WTC11 (cell line): ENCODE data around the gene ADGRL2. TPM values are rescaled to one million over a fixed set of nuclear protein-coding genes. Genes with fewer than 3 reads are reported as not detected.

Experiments used
- ATAC-seq: fragments of 200-7000 bp; cut with Tn5 transposase; 2 replicates; pipeline ENCODE4 v1.10.0; 2021; ENCODE audit warnings: mild to moderate bottlenecking, moderate library complexity
- CTCF ChIA-PET: fragments of 300-600 bp; sonication (Branson Sonifier 250); formaldehyde crosslinking; loops from one replicate; lab custom pipeline; 2021; ENCODE audit warnings: antibody characterized with exemption; lab: Charles Lee
- POLR2A ChIA-PET: fragments of 350-600 bp; sonication (Branson Sonifier 250); formaldehyde crosslinking; loops from one replicate; lab custom pipeline; 2021; ENCODE audit warnings: antibody characterized with exemption; lab: Charles Lee
- DNase-seq: peaks from one replicate; pipeline ENCODE4 v3.0.0; 2021; ENCODE audit warnings: low spot score
- H3K27ac Mint-ChIP-seq: 2 replicates; pipeline ENCODE4 v1.8.0; 2021; ENCODE audit warnings: mixed read lengths
- H3K27me3 Mint-ChIP-seq: 2 replicates; pipeline ENCODE4 v1.8.0; 2021; ENCODE audit warnings: low read depth, mild to moderate bottlenecking, moderate library complexity, mixed read lengths
- H3K36me3 Mint-ChIP-seq: 2 replicates; pipeline ENCODE4 v1.8.0; 2021; ENCODE audit warnings: mixed read lengths
- H3K4me1 Mint-ChIP-seq: 2 replicates; pipeline ENCODE4 v1.8.0; 2022; ENCODE audit warnings: mixed read lengths
- H3K4me3 Mint-ChIP-seq: 2 replicates; pipeline ENCODE4 v1.8.0; 2021; ENCODE audit warnings: mild to moderate bottlenecking, moderate library complexity, mixed read lengths
- H3K9me3 Mint-ChIP-seq: 2 replicates; pipeline ENCODE4 v1.8.0; 2021; ENCODE audit warnings: mixed read lengths
- ATF3 ChIP-seq: sonication (generic); formaldehyde crosslinking; conservative IDR thresholded peaks from 2 replicates; pipeline ENCODE4 v1.8.1; 2022; ENCODE audit warnings: mild to moderate bottlenecking, missing genetic modification reagents
- CDX4 ChIP-seq: fragments of 250-450 bp; sonication (Bioruptor Pico); IDR thresholded peaks from 2 replicates; pipeline ENCODE4 v1.9.0; 2021; ENCODE audit warnings: moderate library complexity, mild to moderate bottlenecking, inconsistent platforms, borderline replicate concordance
- CREB1 ChIP-seq: sonication (generic); formaldehyde crosslinking; IDR thresholded peaks from 2 replicates; pipeline ENCODE4 v1.8.0; 2023; ENCODE audit warnings: mild to moderate bottlenecking, missing genetic modification reagents
- ERG ChIP-seq: fragments of 250-450 bp; sonication (Bioruptor Pico); IDR thresholded peaks from 2 replicates; pipeline ENCODE4 v1.8.0; 2021; ENCODE audit warnings: mild to moderate bottlenecking
- ETV6 ChIP-seq: sonication (generic); formaldehyde crosslinking; IDR thresholded peaks from 2 replicates; pipeline ENCODE4 v1.8.1; 2022; ENCODE audit warnings: mild to moderate bottlenecking, missing genetic modification reagents
- FOXP1 ChIP-seq: sonication (generic); formaldehyde crosslinking; IDR thresholded peaks from 2 replicates; pipeline ENCODE4 v1.8.0; 2022; ENCODE audit warnings: missing genetic modification reagents, mild to moderate bottlenecking, moderate library complexity, borderline replicate concordance
- HMGXB4 ChIP-seq: sonication (generic); formaldehyde crosslinking; IDR thresholded peaks from 2 replicates; pipeline ENCODE4 v1.8.1; 2023; ENCODE audit warnings: mild to moderate bottlenecking, moderate library complexity, missing genetic modification reagents
- JUN ChIP-seq: sonication (generic); formaldehyde crosslinking; IDR thresholded peaks from 2 replicates; pipeline ENCODE4 v1.8.0; 2023; ENCODE audit warnings: mild to moderate bottlenecking, missing genetic modification reagents
- KAT7 ChIP-seq: sonication (generic); formaldehyde crosslinking; IDR thresholded peaks from 2 replicates; pipeline ENCODE4 v1.8.1; 2023; ENCODE audit warnings: missing genetic modification reagents, mild to moderate bottlenecking, borderline replicate concordance
- MLX ChIP-seq: sonication (generic); formaldehyde crosslinking; IDR thresholded peaks from 2 replicates; pipeline ENCODE4 v1.8.1; 2023; ENCODE audit warnings: mild to moderate bottlenecking, missing genetic modification reagents, moderate library complexity
- NFYB ChIP-seq: sonication (generic); formaldehyde crosslinking; conservative IDR thresholded peaks from 2 replicates; pipeline ENCODE4 v1.8.0; 2022; ENCODE audit warnings: low read depth, missing genetic modification reagents
- NR3C1 ChIP-seq: sonication (generic); formaldehyde crosslinking; conservative IDR thresholded peaks from 2 replicates; pipeline ENCODE4 v1.8.1; 2023; ENCODE audit warnings: low read depth, mild to moderate bottlenecking, missing genetic modification reagents
- SP1 ChIP-seq: sonication (generic); formaldehyde crosslinking; conservative IDR thresholded peaks from 2 replicates; pipeline ENCODE4 v1.8.1; 2022; ENCODE audit warnings: missing genetic modification reagents
- TP53 ChIP-seq: sonication (generic); formaldehyde crosslinking; IDR thresholded peaks from 2 replicates; pipeline ENCODE4 v1.8.1; 2023; ENCODE audit warnings: mild to moderate bottlenecking, missing genetic modification reagents
- ZBTB21 ChIP-seq: sonication (generic); formaldehyde crosslinking; IDR thresholded peaks from 2 replicates; pipeline ENCODE4 v1.8.1; 2023; ENCODE audit warnings: mild to moderate bottlenecking, missing genetic modification reagents, borderline replicate concordance
- ZNF281 ChIP-seq: sonication (generic); formaldehyde crosslinking; IDR thresholded peaks from 2 replicates; pipeline ENCODE4 v1.8.0; 2023; ENCODE audit warnings: mild to moderate bottlenecking, missing genetic modification reagents
- ZNF416 ChIP-seq: fragments of 250-450 bp; sonication (Bioruptor Pico); IDR thresholded peaks from 2 replicates; pipeline ENCODE4 v1.9.0; 2021; ENCODE audit warnings: mild to moderate bottlenecking, inconsistent platforms
- ZNF423 ChIP-seq: fragments of 250-450 bp; sonication (Bioruptor Pico); IDR thresholded peaks from 2 replicates; pipeline ENCODE4 v2.1.2; 2022; ENCODE audit warnings: mild to moderate bottlenecking, moderate library complexity
- ZNF425 ChIP-seq: fragments of 250-450 bp; sonication (Bioruptor Pico); conservative IDR thresholded peaks from 2 replicates; pipeline ENCODE4 v1.9.0; 2021; ENCODE audit warnings: mild to moderate bottlenecking
- ZNF671 ChIP-seq: fragments of 250-450 bp; sonication (Bioruptor Pico); IDR thresholded peaks from 2 replicates; pipeline ENCODE4 v1.8.0; 2021; ENCODE audit warnings: mild to moderate bottlenecking
- ZSCAN18 ChIP-seq: fragments of 250-450 bp; sonication (Bioruptor Pico); IDR thresholded peaks from 2 replicates; pipeline ENCODE4 v2.1.2; 2022; ENCODE audit warnings: mild to moderate bottlenecking, moderate library complexity
- total RNA-seq: library from RNA; stranded (reverse); gene quantifications from 3 replicates; pipeline ENCODE4 v1.2.3, GENCODE V29; 2021

Gene ADGRL2
- total RNA-seq, 1 experiment from 2014 or later = 71.6 TPM

GRCh38 chr1:81850495-81850894, 49.8 kb downstream of the ADGRL2 start:
- POLR2A ChIA-PET = no interaction called here
- no peak for DNase-seq
- Mint-ChIP-seq H3K27me3 (no peaks in the 10 kb centered on the region), H3K27ac (no peak overlapping the region), H3K9me3 (no peaks in the 10 kb centered on the region), H3K4me1 (peaks cover 49% of the 10 kb centered on the region), H3K4me3 (no peak overlapping the region), H3K36me3 (no peaks in the 10 kb centered on the region)
- ATAC-seq = no peak
- TF ChIP-seq FOXP1 (CRISPR knock-in tag) = no peak
- TF ChIP-seq ZSCAN18 (CRISPR knock-in tag) = no peak
- no peak for TF ChIP-seq ZNF281
- TF ChIP-seq CREB1 (CRISPR knock-in tag) = no peak
- no peak for TF ChIP-seq TP53 (CRISPR knock-in tag)
- TF ChIP-seq HMGXB4 (CRISPR knock-in tag) = no peak
- no peak for TF ChIP-seq KAT7 (CRISPR knock-in tag)
- CTCF ChIA-PET = no interaction called here

GRCh38 chr1:81851217-81851616, 50.5 kb downstream of the ADGRL2 start:
- Mint-ChIP-seq H3K4me3 (no peak overlapping the region), H3K4me1 (peaks cover 43% of the 10 kb centered on the region), H3K9me3 (no peaks in the 10 kb centered on the region), H3K27me3 (no peaks in the 10 kb centered on the region), H3K36me3 (no peaks in the 10 kb centered on the region), H3K27ac (no peak overlapping the region)
- no peak for ATAC-seq
- no peak for DNase-seq
- CTCF ChIA-PET = no interaction called here
- POLR2A ChIA-PET = no interaction called here
- TF ChIP-seq NFYB (no peak), CDX4 (CRISPR knock-in tag) (no peak), MLX (CRISPR knock-in tag) (no peak), HMGXB4 (CRISPR knock-in tag) (no peak), SP1 (CRISPR knock-in tag) (no peak), ZNF416 (CRISPR knock-in tag) (no peak), ZNF425 (CRISPR knock-in tag) (no peak), ERG (no peak), ETV6 (CRISPR knock-in tag) (no peak), NR3C1 (no peak), ATF3 (CRISPR knock-in tag) (no peak), ZBTB21 (CRISPR knock-in tag) (no peak), ZNF671 (CRISPR knock-in tag) (no peak), ZNF423 (no peak), JUN (CRISPR knock-in tag) (no peak)
